Activated CD8-positive, alpha-beta memory T cell treated with anti-CD3 and anti-CD28 coated beads, Interleukin-2, amount 10 ng/mL, durations not matched to agents 7 days and 5 days (primary cell): Measurements from ENCODE around the gene CUTA. TPM values are rescaled to one million over a fixed set of nuclear protein-coding genes. Genes with fewer than 3 reads are reported as not detected.
A peak's percentile ranks its signal among the peaks of the same experiment; 100 is the strongest.

ENCODE experiments used
- ATAC-seq: fragments of 150-1000 bp; cut with Tn5 transposase; one replicate; pipeline ENCODE4 v1.10.0; 2021; ENCODE audit warnings: moderate library complexity
- CTCF ChIA-PET: fragments of 350-600 bp; sonication (Branson Sonifier 250); formaldehyde crosslinking; loops from one replicate; lab custom pipeline; 2021; ENCODE audit warnings: antibody characterized with exemption; lab: Charles Lee
- DNase-seq: peaks from one replicate; pipeline ENCODE4 v3.0.0-alpha.2; 2020
- H3K27ac Mint-ChIP-seq: one replicate; pipeline ENCODE4 v1.8.0; 2021; ENCODE audit warnings: mild to moderate bottlenecking, mixed read lengths
- H3K27me3 Mint-ChIP-seq: one replicate; pipeline ENCODE4 v1.8.0; 2021; ENCODE audit warnings: mixed read lengths
- H3K36me3 Mint-ChIP-seq: one replicate; pipeline ENCODE4 v1.8.0; 2021; ENCODE audit warnings: mild to moderate bottlenecking, mixed read lengths
- H3K4me1 Mint-ChIP-seq: one replicate; pipeline ENCODE4 v1.8.0; 2021; ENCODE audit warnings: mixed read lengths
- H3K4me3 Mint-ChIP-seq: one replicate; pipeline ENCODE4 v1.8.0; 2021; ENCODE audit warnings: mild to moderate bottlenecking, moderate library complexity, mixed read lengths
- H3K9me3 Mint-ChIP-seq: one replicate; pipeline ENCODE4 v1.8.0; 2022; ENCODE audit warnings: low read depth, mixed read lengths
- total RNA-seq, 2 experiments: library from RNA; stranded (reverse); gene quantifications; one replicate each; pipeline ENCODE4 v1.2.3, GENCODE V29; 2021

Gene CUTA
- total RNA-seq, 2 experiments from 2014 or later: 196 to 197 TPM

DNA sequence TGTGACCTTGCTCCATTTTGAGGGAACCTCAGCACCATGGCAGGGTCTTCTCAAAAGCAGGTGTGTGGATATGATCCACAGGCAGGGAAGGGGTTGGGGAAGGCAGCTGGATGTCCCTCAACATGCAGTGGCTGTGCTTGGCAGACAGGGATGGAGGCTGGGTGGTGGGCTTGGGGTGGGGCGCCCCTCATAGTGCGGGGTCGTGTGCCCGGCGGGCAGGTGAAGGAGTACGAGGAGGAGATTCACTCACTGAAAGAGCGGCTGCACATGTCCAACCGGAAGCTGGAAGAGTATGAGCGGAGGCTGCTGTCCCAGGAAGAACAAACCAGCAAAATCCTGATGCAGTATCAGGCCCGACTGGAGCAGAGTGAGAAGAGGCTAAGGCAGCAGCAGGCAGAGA is 28.4 kb upstream of the CUTA start:
- peaks cover 14% of the 10 kb centered on the region for H3K36me3 Mint-ChIP-seq

GRCh38 chr6:33445119-33445603 is 27.3 kb upstream of the CUTA start:
- ATAC-seq (no peak), DNase-seq (no peak)
- Mint-ChIP-seq H3K4me3 (no peak overlapping the region), H3K27me3 (no peaks in the 10 kb centered on the region), H3K4me1 (no peaks in the 10 kb centered on the region), H3K27ac (no peak overlapping the region), H3K9me3 (no peaks in the 10 kb centered on the region), H3K36me3 (peaks cover 14% of the 10 kb centered on the region)
- CTCF ChIA-PET: interaction anchor here (1.4 kb wide), 1 partner anchor 12 kb away, joined by 3 read pairs; no protein-coding TSS in a partner anchor

More for the DNA sequence above, 28.4 kb upstream of the CUTA start:
- CTCF ChIA-PET: no interaction called here
- Mint-ChIP-seq H3K4me3 (no peak overlapping the region), H3K27me3 (no peaks in the 10 kb centered on the region), H3K27ac (no peak overlapping the region), H3K9me3 (no peaks in the 10 kb centered on the region), H3K4me1 (no peaks in the 10 kb centered on the region)
- DNase-seq: no peak
- ATAC-seq: no peak

- no peaks in the 10 kb centered on the region for H3K9me3 Mint-ChIP-seq
- CTCF ChIA-PET: interaction anchor here (1.4 kb wide), 1 partner anchor 13 kb away, joined by 3 read pairs; no protein-coding TSS in a partner anchor
- H3K27ac Mint-ChIP-seq: no peak overlapping the region
- H3K4me1 Mint-ChIP-seq: no peaks in the 10 kb centered on the region
- H3K27me3 Mint-ChIP-seq: no peaks in the 10 kb centered on the region
- peaks cover 18% of the 10 kb centered on the region for H3K36me3 Mint-ChIP-seq
- DNase-seq (no peak), ATAC-seq (no peak)
- no peak overlapping the region for H3K4me3 Mint-ChIP-seq
Measured at GRCh38 chr6:33443619-33444504, 26.0 kb upstream of the CUTA start.

GRCh38 chr6:33443025-33443424 is 25.1 kb upstream of the CUTA start:
- ATAC-seq: no peak
- no peaks in the 10 kb centered on the region for H3K9me3 Mint-ChIP-seq
- no peaks in the 10 kb centered on the region for H3K4me1 Mint-ChIP-seq
- no peak overlapping the region for H3K27ac Mint-ChIP-seq
- CTCF ChIA-PET: no interaction called here
- no peak overlapping the region for H3K4me3 Mint-ChIP-seq
- H3K27me3 Mint-ChIP-seq: no peaks in the 10 kb centered on the region
- H3K36me3 Mint-ChIP-seq: peaks cover 20% of the 10 kb centered on the region
- no peak for DNase-seq

DNA sequence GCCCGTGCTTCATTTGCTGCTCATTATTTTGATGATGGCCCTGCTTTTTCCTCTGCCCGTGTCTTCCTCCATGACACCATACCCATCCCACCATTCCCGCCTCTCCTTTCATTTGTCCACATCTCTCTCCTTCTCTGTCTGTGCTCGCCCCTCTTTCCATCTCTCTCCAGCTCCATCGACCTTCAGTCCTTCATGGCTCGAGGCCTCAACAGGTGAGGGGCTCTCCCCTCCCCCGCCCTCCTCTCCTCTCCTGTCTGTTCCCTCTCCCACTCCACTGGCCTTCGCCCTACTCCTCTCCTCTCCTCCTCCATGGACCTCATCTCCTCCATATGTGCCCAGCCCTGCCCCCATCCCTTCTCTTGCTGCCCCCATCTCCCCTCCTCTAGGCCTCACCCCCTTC is 24.4 kb upstream of the CUTA start:
- CTCF ChIA-PET: interaction anchor here (1.1 kb wide), 1 partner anchor 11 kb away, joined by 4 read pairs; no protein-coding TSS in a partner anchor
- ATAC-seq: no peak
- peaks cover 23% of the 10 kb centered on the region for H3K36me3 Mint-ChIP-seq
- no peaks in the 10 kb centered on the region for H3K9me3 Mint-ChIP-seq
- H3K27me3 Mint-ChIP-seq: no peaks in the 10 kb centered on the region
- no peak overlapping the region for H3K4me3 Mint-ChIP-seq
- H3K27ac Mint-ChIP-seq: no peak overlapping the region
- no peaks in the 10 kb centered on the region for H3K4me1 Mint-ChIP-seq
- no peak for DNase-seq

GRCh38 chr6:33441457-33441856 is 23.6 kb upstream of the CUTA start:
- no peak for ATAC-seq
- peaks cover 25% of the 10 kb centered on the region for H3K36me3 Mint-ChIP-seq
- no peaks in the 10 kb centered on the region for H3K9me3 Mint-ChIP-seq
- no peak overlapping the region for H3K4me3 Mint-ChIP-seq
- CTCF ChIA-PET: interaction anchor here (1.1 kb wide), 1 partner anchor 10 kb away, joined by 4 read pairs; no protein-coding TSS in a partner anchor
- no peak for DNase-seq
- H3K27ac Mint-ChIP-seq: no peak overlapping the region
- H3K4me1 Mint-ChIP-seq: no peaks in the 10 kb centered on the region
- H3K27me3 Mint-ChIP-seq: no peaks in the 10 kb centered on the region

GRCh38 chr6:33440649-33441309 is 22.9 kb upstream of the CUTA start:
- no peaks in the 10 kb centered on the region for H3K4me1 Mint-ChIP-seq
- H3K27me3 Mint-ChIP-seq: no peaks in the 10 kb centered on the region
- no peaks in the 10 kb centered on the region for H3K9me3 Mint-ChIP-seq
- ATAC-seq: no peak
- H3K4me3 Mint-ChIP-seq: no peak overlapping the region
- H3K27ac Mint-ChIP-seq: no peak overlapping the region
- peaks cover 21% of the 10 kb centered on the region for H3K36me3 Mint-ChIP-seq
- DNase-seq: no peak
- CTCF ChIA-PET: interaction anchor here (1.0 kb wide), 1 partner anchor 14 kb away, joined by 3 read pairs; the partner anchor contains the start of gene ZBTB9

DNA sequence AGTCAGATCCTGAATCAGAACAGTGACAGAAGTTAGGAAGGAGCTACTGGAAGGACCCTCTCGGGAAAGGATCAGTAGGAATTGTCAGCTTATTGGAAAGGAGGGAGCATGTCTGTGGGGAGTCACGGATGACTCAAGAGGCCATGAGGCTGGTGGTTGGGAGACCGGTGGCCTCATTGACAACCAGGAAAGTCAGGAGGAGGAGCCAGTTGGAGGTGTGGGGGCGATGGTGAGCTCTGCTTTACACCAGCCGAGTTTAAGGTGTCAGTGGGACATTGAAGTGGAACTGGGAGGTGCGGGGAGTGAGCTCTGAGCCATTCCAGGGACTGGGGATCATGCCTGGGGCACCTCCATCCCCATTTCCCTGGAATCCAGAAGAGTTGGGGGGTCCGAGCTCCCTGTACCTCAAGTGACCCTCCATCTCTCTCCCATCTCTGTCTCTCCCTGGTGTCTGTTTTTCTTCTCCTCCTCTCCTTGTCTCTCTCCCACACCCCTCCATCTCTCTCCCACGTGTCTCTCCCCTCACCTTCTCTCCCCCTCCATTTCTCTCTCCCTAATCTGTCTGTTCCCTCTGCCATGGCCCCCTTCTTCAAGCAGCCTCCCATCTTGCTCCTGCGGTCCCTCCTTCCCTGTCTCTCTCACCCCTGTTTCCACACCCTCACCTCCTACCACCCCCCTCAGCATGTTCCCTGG is 22.2 kb upstream of the CUTA start:
- Mint-ChIP-seq H3K4me3 (no peak overlapping the region), H3K27me3 (no peaks in the 10 kb centered on the region), H3K9me3 (no peaks in the 10 kb centered on the region), H3K27ac (no peak overlapping the region), H3K4me1 (no peaks in the 10 kb centered on the region), H3K36me3 (peaks cover 23% of the 10 kb centered on the region)
- ATAC-seq (no peak), DNase-seq (no peak)
- CTCF ChIA-PET: interaction anchor here (1.0 kb wide), 1 partner anchor 14 kb away, joined by 3 read pairs; the partner anchor contains the start of gene ZBTB9

DNA sequence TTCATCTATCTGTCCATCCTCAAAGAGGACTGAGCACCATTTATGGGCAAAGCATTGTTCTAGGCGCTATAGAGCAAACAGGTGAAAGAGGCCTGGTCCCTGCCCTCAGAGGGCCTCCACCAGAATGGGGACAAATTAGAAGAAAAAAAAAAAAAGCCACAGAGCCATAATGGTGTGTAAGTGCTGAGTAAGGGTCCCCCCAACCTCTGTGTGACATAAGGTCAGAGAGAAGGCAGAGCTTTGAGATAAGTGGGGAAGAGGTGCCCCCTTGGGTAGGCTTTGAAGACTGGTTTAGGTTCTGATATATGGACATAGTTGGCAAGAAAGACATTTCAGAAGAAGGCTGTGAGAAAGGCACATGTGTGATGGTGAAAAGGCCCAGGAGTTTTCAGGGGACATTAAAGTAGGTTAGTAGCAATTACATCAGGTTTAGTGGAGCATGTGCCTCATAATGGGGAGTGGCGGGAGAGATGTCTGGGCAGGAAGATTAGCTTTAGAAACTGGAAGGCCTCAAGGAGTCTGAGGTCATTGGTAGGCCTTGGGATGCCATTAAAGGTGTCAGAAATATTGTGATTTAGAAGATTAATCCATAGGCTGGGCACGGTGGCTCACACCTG is 21.2 kb upstream of the CUTA start:
- no peak for ATAC-seq
- Mint-ChIP-seq H3K36me3 (peaks cover 23% of the 10 kb centered on the region), H3K27me3 (no peaks in the 10 kb centered on the region), H3K4me1 (no peaks in the 10 kb centered on the region), H3K4me3 (no peak overlapping the region), H3K9me3 (no peaks in the 10 kb centered on the region), H3K27ac (peak overlapping the region; percentile 1)
- no peak for DNase-seq
- CTCF ChIA-PET: no interaction called here

GRCh38 chr6:33437666-33438065 is 19.8 kb upstream of the CUTA start:
- Mint-ChIP-seq H3K27me3 (no peaks in the 10 kb centered on the region), H3K4me3 (no peak overlapping the region), H3K4me1 (peaks cover 5% of the 10 kb centered on the region), H3K27ac (no peak overlapping the region), H3K36me3 (peaks cover 23% of the 10 kb centered on the region), H3K9me3 (no peaks in the 10 kb centered on the region)
- ATAC-seq: no peak
- DNase-seq: no peak
- CTCF ChIA-PET: interaction anchor here (1.3 kb wide), 1 partner anchor 12 kb away, joined by 6 read pairs; no protein-coding TSS in a partner anchor

DNA sequence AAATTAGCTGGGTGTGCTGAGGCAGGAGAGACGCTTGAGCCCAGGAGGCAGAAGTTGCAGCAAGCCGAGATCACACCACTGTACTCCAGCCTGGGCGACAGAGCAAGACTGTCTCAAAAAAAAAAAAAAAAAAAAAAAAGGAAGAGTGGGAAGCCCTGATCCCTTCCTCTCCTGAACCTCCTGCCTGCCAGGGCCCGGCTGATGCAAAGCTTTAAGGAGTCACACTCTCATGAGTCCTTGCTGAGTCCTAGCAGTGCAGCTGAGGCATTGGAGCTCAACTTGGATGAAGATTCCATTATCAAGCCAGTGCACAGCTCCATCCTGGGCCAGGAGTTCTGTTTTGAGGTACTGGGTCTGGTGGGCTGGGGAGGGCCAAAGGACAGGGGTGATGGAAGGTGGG is 17.1 kb upstream of the CUTA start:
- ATAC-seq (no peak), DNase-seq (no peak)
- Mint-ChIP-seq H3K27ac (no peak overlapping the region), H3K4me1 (peaks cover 28% of the 10 kb centered on the region), H3K36me3 (peaks cover 21% of the 10 kb centered on the region), H3K4me3 (no peak overlapping the region), H3K27me3 (no peaks in the 10 kb centered on the region), H3K9me3 (no peaks in the 10 kb centered on the region)
- CTCF ChIA-PET: no interaction called here

DNA sequence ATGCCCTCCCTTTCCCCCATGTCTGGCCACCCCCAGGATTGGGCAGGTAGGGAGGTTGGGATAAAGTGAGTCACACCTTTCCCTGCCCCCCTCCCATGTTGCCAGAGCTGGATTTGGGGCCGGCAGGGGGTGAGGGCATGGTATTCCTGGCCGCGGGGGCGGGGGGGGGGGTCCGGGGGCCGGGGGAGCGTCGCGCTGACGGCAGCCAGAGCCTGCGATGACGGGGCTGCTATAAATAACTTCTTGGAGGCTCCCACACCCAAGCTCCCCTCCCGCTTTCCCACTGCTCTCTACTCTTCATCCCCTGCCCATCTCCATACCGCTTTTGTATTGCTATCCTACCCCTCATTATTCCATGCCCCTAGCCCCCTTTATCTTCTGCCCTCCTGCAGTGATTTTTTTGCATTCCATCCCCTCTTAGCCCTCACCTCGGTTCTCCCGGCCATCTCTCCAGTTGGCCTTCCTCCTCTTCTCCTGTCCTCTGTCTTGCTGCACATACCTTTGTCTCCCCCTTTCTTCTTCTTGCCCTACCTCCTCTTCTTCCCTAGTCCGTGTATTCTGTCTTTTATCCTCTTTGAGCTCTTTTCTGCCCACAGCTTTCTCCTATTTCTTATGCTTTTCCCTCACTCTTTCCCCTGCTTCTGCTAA is 15.8 kb upstream of the CUTA start:
- no peak for DNase-seq
- no peak overlapping the region for H3K27ac Mint-ChIP-seq
- CTCF ChIA-PET: no interaction called here
- no peaks in the 10 kb centered on the region for H3K27me3 Mint-ChIP-seq
- peaks cover 17% of the 10 kb centered on the region for H3K36me3 Mint-ChIP-seq
- H3K4me3 Mint-ChIP-seq: no peak overlapping the region
- H3K9me3 Mint-ChIP-seq: no peaks in the 10 kb centered on the region
- ATAC-seq: no peak
- peaks cover 41% of the 10 kb centered on the region for H3K4me1 Mint-ChIP-seq
